ENCODE data around the gene EIF4G1. TPM values are rescaled to one million over a fixed set of nuclear protein-coding genes. Genes with fewer than 3 reads are reported as not detected.
A peak's percentile ranks its signal among the peaks of the same experiment; 100 is the strongest.

EIF4G1 gene
- total RNA-seq, 1 donor from 2014 or later, result 254 TPM

DNA sequence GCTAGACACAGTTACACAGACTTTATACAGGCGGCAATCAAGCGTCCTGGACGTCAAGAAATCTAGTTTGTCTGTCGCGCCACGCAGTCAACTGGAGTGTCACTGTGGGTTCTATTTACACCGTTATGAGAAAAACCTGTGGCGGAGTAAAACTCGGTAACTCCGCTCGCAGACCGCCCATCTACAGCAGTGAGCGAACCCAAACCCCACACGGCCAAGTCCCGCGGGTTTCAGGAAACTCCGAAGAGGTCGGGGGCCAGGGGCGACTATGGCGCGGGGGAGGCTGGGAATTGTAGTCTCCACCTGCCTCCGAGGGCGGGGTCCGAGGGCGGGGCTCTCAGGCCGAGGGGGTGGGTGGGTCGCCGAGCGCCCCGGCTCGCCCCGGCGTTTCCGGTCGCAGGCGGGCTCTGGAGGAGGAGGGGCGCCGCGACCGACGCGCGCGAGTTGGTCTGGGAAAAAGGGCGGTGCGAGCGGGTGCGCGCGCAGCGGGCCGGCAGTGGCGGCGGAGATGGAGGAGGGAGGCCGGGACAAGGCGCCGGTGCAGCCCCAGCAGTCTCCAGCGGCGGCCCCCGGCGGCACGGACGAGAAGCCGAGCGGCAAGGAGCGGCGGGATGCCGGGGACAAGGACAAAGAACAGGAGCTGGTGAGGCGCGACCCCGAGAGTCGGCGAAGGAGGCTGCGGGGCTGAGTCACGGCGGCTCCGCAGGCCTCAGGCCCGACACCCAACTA is 15.5 kb upstream of the EIF4G1 start, which contains the start of gene PSMD2:
Gene PSMD2 (plus strand): TSS at position 483 of the 729 bp plus-strand sequence. CDS start 26 bp downstream, at position 509.
- intact Hi-C loops (cut with DNase I), result no loop called here
- DNase-seq (peak; percentile 98), ATAC-seq (ENCODE audit: poor library complexity) (peak; percentile 99)

DNA sequence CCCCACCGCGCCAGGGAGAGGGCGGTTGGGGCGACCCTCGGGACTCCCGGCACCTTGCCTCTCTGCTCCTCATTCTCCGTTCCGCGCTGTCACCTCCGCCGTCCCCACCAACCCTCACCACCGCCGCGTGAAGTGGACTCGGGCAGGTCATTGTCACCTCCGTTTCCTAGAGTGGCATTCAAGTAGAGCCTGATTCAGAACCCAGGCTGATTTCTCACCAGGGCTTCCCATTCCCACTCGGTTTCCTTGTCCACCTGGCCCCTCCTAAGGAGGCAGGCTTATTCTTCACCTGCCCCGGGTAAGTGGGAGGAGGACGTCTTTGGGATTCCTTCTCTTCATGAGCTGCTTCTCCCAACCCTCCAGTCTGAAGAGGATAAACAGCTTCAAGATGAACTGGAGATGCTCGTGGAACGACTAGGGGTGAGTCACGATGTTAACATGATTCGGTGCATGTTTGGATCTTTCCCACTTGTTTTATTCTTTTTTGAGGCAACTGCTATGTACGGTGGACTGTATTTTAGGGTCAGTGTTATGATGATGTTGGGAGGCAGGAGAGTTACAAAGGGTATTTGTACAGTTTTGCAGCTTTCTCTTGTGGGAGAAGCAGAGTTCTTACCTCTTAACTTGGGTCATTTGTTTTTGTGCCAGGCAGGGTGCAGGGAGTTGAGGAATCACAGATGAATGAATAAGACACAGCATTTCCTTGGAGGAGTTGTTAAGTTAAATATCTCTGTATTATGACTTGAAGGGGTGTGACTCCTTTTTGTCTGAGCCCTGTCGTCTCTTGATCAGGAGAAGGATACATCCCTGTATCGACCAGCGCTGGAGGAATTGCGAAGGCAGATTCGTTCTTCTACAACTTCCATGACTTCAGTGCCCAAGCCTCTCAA is 14.7 kb upstream of the EIF4G1 start:
- DNase-seq, result no peak
- no peak for ATAC-seq (ENCODE audit: poor library complexity)
- intact Hi-C loops (cut with DNase I), result no loop called here

DNA sequence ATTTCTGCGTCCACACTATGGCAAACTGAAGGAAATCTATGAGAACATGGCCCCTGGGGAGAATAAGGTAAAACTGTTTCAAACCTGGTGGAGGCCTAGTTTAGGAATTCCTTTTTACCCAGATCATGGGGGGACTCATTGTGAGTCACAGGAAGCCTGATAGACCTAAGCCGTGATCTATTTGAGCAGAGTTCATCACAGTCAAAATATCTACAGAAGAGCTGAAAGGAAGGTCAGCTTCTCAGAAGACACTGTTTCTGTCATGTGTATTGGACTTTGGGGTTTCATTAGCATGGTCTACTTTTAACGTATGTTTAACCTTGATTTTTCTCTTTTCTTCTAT is 14.1 kb upstream of the EIF4G1 start:
- no peak for DNase-seq
- ATAC-seq (ENCODE audit: poor library complexity), result no peak
- intact Hi-C loops (cut with DNase I), result no loop called here

DNA sequence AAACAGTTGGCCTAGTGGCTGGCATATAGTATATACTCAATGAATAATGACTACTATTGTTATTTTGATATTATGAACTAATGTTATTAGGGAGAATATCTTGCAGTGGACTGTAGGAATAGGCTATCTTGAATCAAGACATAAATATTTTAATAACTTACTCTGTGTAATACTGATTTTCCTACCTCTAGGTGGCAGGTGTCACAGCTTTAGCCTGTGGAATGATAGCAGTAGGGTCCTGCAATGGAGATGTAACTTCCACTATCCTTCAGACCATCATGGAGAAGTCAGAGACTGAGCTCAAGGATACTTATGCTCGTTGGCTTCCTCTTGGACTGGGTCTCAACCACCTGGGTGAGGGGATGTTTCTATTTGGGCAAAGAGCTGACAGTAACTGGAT is 8.8 kb upstream of the EIF4G1 start:
- peak; percentile 23 for ATAC-seq (ENCODE audit: poor library complexity)
- intact Hi-C loops (cut with DNase I), result no loop called here

DNA sequence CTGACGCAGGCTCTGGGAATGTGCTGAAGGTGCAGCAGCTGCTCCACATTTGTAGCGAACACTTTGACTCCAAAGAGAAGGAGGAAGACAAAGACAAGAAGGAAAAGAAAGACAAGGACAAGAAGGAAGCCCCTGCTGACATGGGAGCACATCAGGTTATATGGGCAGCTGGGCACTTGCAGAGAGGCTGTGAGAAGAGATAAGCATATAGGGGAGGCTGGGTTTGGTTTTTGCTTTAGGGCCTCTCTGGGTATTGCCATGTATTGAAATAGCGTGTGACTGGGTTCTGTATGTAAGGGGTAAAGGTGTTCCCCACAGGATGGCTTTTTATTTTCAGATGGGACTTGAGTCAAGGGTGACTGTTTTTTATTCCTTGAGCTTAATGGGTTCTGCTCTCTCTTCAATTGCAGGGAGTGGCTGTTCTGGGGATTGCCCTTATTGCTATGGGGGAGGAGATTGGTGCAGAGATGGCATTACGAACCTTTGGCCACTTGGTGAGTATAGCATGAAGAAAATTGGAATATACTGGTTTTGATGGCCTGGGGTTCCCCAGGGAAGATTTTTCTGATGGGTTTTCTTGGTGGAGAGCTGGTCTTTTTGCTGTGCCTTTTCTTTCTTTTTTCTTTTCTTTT is 7.9 kb upstream of the EIF4G1 start:
- ATAC-seq (ENCODE audit: poor library complexity) (no peak), DNase-seq (no peak)
- intact Hi-C loops (cut with DNase I), result no loop called here

More for the DNA sequence above, 8.8 kb upstream of the EIF4G1 start:
- no peak for DNase-seq

DNA sequence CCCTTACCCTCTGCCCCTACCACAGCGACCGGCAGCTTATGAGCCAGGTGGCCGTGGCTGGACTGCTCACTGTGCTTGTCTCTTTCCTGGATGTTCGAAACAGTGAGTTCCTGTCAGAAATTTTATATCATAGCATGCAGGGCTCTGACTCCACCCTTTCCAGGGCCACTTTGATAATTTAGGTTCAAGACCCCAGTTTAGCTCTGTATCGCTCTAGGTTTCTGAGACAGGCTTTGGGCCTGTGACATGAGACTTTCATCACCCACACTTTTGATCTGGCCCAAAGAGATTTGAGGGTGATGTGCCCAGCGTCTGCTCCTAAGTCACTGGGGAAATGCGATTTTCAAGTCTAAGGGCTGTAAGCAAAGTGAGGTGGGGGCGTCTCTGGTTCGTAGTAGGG is 6.5 kb upstream of the EIF4G1 start:
- ATAC-seq (ENCODE audit: poor library complexity), result no peak
- DNase-seq, result no peak
- intact Hi-C loops (cut with DNase I), result no loop called here

DNA sequence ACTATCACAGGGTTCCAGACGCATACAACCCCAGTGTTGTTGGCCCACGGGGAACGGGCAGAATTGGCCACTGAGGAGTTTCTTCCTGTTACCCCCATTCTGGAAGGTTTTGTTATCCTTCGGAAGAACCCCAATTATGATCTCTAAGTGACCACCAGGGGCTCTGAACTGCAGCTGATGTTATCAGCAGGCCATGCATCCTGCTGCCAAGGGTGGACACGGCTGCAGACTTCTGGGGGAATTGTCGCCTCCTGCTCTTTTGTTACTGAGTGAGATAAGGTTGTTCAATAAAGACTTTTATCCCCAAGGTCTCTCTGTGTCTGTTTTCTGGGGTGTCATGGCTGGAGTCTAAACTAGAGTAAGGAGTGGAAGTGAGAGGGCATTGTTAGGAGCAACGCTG is 5.7 kb upstream of the EIF4G1 start:
- no peak for ATAC-seq (ENCODE audit: poor library complexity)
- no peak for DNase-seq
- intact Hi-C loops (cut with DNase I), result no loop called here

DNA sequence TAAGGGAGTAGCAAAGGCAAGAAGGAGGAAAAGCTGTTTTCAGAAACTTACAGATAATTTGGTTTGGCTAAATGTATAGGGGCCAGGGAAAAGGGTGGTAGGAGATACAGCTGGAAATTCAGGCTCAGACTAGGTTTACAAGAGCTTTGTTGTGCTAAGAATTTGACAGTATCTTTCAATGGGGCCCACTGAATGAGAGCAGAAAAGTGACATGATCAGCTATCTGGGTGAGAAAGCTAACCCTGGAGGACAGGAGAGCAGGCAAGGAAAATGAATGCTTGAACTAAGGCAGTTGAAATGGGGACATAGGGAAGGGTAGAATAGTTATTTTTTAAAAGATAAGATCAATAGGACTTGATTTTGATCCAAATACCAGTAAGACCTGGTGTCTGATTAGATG is 2.8 kb upstream of the EIF4G1 start:
- no peak for DNase-seq
- intact Hi-C loops (cut with DNase I), result no loop called here
- ATAC-seq (ENCODE audit: poor library complexity), result no peak

DNA sequence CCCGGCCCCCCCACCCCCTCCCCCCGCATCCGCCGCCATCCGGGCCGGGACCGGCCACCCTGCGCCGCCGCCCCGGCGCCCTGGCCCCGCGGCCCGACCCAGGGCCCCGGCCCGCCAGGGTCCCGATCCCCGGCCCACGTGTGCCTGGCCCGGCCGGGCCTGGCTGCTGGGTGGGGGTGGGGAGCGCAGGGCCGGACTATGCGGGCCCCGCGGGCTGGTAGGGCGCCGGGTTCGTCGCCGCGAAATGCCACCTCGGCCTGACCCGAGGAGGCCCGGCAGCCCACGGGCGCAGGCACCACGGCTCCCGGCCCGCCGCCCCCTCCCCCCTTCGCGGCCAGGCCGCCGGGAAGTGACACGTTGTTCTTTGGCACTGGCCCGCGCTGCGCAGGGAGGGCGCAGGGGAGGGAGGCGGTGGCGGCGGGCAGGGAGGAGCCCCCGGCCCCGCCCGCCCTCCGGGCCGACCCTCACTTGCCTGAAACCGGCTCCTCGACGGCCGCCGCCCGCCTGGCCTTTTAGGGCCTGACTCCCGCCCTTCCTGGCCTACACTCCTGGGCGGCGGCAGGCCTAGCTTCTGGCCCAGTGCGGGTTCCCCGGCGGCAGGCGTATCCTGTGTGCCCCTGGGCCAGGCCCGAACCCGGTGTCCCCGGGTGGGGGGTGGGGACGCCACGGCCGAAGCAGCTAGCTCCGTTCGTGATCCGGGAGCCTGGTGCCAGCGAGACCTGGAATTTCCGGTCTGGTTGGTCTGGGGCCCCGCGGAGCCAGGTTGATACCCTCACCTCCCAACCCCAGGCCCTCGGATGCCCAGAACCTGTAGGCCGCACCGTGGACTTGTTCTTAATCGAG is 515 bp downstream of the EIF4G1 start:
- peak; percentile 92 for DNase-seq
- intact Hi-C loops (cut with DNase I), result no loop called here
- peak; percentile 79 for ATAC-seq (ENCODE audit: poor library complexity)

DNA sequence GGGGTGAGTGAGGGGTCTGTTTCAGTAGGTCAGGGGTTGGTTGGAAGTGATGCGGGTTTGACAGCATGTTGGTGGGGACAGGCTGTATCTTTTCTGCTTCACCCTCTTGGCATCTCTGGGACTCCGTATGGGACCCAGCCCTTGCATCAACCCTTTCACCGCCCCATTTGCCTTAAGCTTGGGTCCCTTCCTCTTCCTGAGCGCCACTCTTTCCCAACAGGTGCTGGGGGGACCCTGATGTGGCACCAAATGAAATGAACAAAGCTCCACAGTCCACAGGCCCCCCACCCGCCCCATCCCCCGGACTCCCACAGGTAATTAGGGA is 1.1 kb downstream of the EIF4G1 start:
- ATAC-seq (ENCODE audit: poor library complexity) (no peak), DNase-seq (no peak)
- intact Hi-C loops (cut with DNase I), result no loop called here

DNA sequence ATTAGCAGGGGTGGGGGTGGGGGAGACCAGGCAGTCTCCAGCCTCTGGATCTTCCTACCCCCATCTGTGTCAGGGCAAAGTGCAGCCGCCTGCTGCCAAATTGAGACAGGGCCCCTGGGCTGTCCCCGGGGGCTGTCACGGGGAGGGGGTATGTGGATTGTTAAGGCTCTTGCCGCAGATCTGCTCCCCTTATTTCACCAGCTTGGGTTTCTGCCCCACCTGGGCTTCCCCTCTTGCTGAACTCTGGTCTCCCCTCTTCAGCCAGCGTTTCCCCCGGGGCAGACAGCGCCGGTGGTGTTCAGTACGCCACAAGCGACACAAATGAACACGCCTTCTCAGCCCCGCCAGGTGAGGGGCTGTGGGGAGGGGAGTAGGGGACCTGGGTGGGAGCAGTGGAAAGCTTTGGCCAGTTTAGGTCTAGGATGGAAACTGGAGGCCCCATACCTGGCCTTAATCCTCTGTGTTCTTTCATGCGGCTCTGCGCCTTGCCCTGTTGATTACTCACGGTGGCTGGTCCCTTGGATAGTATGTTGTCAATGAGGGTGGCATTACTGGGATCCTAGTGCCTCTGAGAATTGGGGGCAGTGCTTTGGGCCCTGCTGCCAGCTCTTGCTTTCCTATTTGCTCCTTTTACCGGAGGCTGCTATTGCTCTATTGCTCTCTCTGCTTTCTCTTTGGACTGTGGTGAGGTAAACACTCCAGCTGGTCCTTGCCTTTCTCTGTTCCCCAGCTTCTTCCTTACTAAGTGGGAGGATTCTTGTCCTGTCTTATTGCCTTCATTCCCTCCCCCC is 1.7 kb downstream of the EIF4G1 start:
- DNase-seq (no peak), ATAC-seq (ENCODE audit: poor library complexity) (no peak)
- intact Hi-C loops (cut with DNase I), result no loop called here

DNA sequence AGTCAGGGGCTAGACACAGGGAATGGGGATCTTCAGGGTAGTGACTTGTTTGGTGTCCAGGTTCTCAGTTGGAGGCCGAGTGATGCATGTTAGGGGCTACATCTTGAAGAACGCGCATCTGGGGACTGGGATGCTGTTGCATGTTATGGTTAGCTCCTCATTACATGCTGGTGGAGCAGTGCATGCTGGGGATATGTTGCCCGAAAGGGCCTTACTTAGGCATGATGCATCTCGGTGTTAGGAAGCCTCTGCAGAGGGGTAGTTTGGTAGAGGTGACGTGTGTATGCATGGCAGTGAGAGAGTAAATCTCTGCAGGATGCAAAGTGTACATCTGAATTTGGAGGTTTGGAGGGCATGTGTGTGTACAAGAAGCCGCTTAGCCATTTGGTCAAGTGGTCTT is 2.4 kb downstream of the EIF4G1 start:
- intact Hi-C loops (cut with DNase I), result no loop called here
- ATAC-seq (ENCODE audit: poor library complexity) (no peak), DNase-seq (no peak)

DNA sequence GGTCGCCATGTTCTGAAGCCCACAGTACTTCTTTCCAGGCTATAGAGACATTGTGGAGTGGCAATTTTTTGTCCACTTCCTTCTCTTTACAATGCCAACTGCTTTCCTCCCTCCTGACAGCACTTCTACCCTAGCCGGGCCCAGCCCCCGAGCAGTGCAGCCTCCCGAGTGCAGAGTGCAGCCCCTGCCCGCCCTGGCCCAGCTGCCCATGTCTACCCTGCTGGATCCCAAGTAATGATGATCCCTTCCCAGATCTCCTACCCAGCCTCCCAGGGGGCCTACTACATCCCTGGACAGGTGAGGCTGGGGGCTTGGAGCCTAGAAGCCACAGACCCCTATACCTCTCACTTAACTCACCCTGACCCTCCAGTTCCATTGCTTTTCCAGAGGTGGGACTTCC is 2.8 kb downstream of the EIF4G1 start:
- intact Hi-C loops (cut with DNase I), result no loop called here
- ATAC-seq (ENCODE audit: poor library complexity), result no peak
- no peak for DNase-seq

DNA sequence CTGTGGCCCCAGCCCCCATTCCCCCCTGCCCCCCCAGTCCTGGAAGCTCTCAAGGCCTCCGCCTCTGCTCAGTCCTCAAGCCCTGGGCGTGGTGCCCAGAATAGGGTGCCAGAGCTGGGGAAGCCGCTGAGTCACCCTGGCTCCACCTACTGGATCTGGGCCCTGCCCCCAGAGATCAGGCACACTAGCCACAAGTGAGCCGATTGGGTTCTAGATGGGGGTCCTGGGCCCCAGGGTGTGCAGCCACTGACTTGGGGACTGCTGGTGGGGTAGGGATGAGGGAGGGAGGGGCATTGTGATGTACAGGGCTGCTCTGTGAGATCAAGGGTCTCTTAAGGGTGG is 5.7 kb downstream of the EIF4G1 start:
- DNase-seq (peak; percentile 98), ATAC-seq (ENCODE audit: poor library complexity) (peak; percentile 92)
- intact Hi-C loops (cut with DNase I), result no loop called here

DNA sequence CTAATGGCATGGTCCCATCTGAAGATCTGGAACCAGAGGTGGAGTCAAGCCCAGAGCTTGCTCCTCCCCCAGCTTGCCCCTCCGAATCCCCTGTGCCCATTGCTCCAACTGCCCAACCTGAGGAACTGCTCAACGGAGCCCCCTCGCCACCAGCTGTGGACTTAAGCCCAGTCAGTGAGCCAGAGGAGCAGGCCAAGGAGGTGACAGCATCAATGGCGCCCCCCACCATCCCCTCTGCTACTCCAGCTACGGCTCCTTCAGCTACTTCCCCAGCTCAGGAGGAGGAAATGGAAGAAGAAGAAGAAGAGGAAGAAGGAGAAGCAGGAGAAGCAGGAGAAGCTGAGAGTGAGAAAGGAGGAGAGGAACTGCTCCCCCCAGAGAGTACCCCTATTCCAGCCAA is 7.3 kb downstream of the EIF4G1 start:
- ATAC-seq (ENCODE audit: poor library complexity) (no peak), DNase-seq (no peak)
- intact Hi-C loops (cut with DNase I), result no loop called here

DNA sequence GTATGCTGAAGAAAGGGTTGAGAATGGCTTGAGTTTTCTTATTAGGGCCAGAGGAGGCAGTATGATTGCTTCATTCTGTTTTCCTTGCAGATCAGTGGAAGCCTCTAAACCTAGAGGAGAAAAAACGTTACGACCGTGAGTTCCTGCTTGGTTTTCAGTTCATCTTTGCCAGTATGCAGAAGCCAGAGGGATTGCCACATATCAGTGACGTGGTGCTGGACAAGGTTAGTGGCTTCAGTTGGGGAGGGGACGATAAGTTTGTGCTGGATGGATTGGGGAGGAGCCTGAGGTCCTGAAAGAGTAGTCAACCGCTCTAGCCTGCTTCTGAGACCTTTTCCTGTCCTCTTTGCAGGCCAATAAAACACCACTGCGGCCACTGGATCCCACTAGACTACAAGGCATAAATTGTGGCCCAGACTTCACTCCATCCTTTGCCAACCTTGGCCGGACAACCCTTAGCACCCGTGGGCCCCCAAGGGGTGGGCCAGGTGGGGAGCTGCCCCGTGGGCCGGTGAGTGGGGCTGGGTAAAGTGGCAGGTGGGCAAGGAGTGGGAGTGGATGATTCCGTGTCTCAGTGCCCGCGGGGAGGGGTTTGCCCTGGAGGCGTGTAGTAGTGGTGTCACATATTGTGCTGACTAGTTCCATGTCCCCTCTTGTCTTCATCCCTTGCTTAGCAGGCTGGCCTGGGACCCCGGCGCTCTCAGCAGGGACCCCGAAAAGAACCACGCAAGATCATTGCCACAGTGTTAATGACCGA is 8.5 kb downstream of the EIF4G1 start:
- DNase-seq, result no peak
- intact Hi-C loops (cut with DNase I), result no loop called here
- peak; percentile 4 for ATAC-seq (ENCODE audit: poor library complexity)

DNA sequence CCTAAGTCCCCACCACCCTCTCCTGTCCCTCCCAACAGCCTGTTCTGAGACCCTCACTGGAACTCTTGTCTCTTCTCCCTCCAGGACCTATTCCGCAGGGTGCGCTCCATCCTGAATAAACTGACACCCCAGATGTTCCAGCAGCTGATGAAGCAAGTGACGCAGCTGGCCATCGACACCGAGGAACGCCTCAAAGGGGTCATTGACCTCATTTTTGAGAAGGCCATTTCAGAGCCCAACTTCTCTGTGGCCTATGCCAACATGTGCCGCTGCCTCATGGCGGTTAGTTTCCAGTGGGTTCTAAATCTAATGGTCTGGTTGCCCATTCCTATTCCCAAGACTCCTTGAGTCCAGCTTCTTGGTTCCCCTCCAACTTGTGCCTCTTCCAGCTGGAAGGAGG is 9.3 kb downstream of the EIF4G1 start:
- ATAC-seq (ENCODE audit: poor library complexity) (no peak), DNase-seq (peak; percentile 54)
- intact Hi-C loops (cut with DNase I), result no loop called here

DNA sequence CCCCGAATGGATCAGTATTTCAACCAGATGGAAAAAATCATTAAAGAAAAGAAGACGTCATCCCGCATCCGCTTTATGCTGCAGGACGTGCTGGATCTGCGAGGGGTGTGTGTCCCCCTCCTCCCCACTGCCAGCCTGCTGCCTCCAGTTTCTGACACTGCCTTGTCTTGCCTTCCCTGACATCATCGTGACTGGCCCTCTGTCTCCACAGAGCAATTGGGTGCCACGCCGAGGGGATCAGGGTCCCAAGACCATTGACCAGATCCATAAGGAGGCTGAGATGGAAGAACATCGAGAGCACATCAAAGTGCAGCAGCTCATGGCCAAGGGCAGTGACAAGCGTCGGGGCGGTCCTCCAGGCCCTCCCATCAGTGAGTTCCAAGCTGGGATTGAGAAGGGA is 10.9 kb downstream of the EIF4G1 start:
- no peak for DNase-seq
- intact Hi-C loops (cut with DNase I), result no loop called here

More for the DNA sequence above, 10.9 kb downstream of the EIF4G1 start:
- ATAC-seq (ENCODE audit: poor library complexity), result no peak
